ENCODE results near the gene TMEM255B. TPM values are rescaled to one million over a fixed set of nuclear protein-coding genes. Genes with fewer than 3 reads are reported as not detected.

The TMEM255B gene
- total and polyA plus RNA-seq, 5 donors, result 6.2 to 9.9 (median 8.8) TPM

DNA sequence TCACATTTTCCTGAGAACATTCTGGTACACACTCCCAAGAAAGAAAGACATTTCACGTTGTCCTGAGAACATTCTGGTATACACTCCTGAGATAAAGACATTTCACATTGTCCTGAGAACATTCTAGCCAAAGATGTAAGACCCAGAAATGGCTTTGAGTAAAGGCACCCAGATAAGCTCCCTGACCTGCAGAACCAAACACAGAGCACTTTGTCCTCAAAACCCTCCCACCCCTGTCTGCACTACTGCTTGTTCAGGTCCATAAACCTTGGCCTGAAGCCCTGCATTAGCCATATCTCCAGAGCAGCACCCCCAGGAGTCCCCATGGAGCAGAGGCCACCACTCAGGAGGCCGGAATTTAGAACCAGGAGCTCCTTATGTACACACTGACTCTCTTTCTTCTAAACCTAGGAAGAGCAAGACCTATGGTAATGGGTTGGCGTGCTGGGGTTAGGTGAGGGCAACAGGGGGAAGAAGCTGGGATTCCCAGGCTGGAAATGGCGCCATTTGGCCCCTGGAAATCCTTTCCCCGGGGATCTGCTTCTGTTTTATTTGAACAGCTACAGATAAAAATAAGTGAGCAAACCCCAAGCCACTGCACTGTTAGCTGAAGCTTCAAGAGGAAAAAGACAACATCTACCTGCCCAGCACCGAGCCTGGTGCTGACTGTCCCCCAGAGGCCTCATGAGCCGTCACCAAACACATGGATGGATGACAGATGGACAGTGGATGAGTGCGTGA lies 91.1 kb downstream of the TMEM255B start:
- H3K9me3 ChIP-seq (ENCODE audit: control insufficient read depth, low read length), result no peaks in the 10 kb centered on the region
- peaks cover 30% of the 10 kb centered on the region for H3K4me1 ChIP-seq (ENCODE audit: control insufficient read depth, insufficient read depth, low read length)
- peak in 1 of 3 donors; percentile 23 for DNase-seq
- WGBS, result 88% methylated on average over 8 of the region's 8 CpGs
- intact Hi-C loops (cut with DNase I), result loop anchor here in 1 of 4 donors (2.0 kb wide), 1 partner anchor 41 kb away; no protein-coding TSS in a partner anchor
- H3K27ac ChIP-seq (ENCODE audit: low read length), result no peak overlapping the region
- no peak for ATAC-seq
- H3K27me3 ChIP-seq (ENCODE audit: control insufficient read depth, insufficient read depth), result no peaks in the 10 kb centered on the region
- H3K4me3 ChIP-seq (ENCODE audit: low read length), result no peak overlapping the region

DNA sequence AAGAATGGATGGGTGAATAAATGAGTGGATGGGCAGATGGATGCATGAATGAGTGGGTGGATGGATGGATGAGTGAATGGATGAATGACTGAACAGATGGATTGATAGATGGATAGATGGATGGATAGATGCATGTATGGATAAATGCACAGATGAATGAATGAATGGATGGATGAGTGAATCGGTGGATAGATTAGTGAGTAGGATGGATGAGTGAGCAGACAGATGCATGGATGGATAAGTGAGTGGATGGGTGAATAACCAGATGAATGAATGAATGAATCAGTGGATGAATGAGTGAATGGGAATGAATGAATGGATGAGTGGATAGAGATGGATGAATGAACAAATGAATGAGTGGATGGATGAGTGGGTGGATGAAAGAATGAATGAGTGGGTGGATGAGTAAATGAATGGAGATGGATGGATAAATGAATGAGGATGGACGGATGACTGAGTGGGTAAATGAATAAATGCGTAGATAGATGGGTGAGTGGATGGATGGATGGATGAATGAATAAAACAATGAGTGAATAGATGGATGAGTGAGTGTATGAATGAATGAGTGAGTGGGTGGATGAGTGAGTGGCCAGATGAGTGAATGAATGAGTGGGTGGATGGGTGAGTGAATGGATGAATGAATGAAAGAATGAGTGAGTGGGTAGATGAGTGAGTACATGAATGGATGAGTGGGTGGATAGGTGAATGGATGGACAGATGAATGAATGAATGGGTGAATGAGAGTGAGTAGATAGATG lies 91.9 kb downstream of the TMEM255B start:
- no peak overlapping the region for H3K4me3 ChIP-seq (ENCODE audit: low read length)
- DNase-seq, result no peak
- intact Hi-C loops (cut with DNase I), result loop anchor here in 1 of 4 donors (2.0 kb wide), 1 partner anchor 42 kb away; no protein-coding TSS in a partner anchor
- H3K27me3 ChIP-seq (ENCODE audit: control insufficient read depth, insufficient read depth), result no peaks in the 10 kb centered on the region
- no peak for ATAC-seq
- H3K27ac ChIP-seq (ENCODE audit: low read length), result no peak overlapping the region
- WGBS, result 99% methylated on average over 3 of the region's 3 CpGs
- peaks cover 31% of the 10 kb centered on the region for H3K4me1 ChIP-seq (ENCODE audit: control insufficient read depth, insufficient read depth, low read length)
- H3K9me3 ChIP-seq (ENCODE audit: control insufficient read depth, low read length), result no peaks in the 10 kb centered on the region

DNA sequence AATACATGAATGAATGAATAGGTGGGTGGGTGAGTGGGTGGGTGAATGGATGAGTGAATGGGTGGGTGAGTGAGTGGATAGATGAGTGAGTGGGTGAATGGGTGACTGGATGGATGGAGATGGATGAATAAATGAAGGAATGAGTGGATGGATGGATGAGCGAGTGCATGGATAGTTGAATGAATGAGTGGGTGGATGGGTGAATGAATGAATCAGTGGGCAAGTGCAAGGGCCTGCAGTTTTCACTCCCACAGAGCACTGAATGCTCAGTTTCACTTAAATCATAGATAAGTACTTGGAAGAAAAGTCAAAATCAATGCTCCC lies 92.4 kb downstream of the TMEM255B start:
- Histone ChIP-seq H3K9me3 (ENCODE audit: control insufficient read depth, low read length) (no peaks in the 10 kb centered on the region), H3K27ac (ENCODE audit: low read length) (no peak overlapping the region), H3K27me3 (ENCODE audit: control insufficient read depth, insufficient read depth) (no peaks in the 10 kb centered on the region), H3K4me1 (ENCODE audit: control insufficient read depth, insufficient read depth, low read length) (peaks cover 31% of the 10 kb centered on the region), H3K4me3 (ENCODE audit: low read length) (no peak overlapping the region)
- ATAC-seq, result no peak
- intact Hi-C loops (cut with DNase I), result loop anchor here in 1 of 4 donors (2.0 kb wide), 1 partner anchor 43 kb away; no protein-coding TSS in a partner anchor
- WGBS, result 90% methylated on average over 1 of the region's 1 CpG
- DNase-seq, result no peak

DNA sequence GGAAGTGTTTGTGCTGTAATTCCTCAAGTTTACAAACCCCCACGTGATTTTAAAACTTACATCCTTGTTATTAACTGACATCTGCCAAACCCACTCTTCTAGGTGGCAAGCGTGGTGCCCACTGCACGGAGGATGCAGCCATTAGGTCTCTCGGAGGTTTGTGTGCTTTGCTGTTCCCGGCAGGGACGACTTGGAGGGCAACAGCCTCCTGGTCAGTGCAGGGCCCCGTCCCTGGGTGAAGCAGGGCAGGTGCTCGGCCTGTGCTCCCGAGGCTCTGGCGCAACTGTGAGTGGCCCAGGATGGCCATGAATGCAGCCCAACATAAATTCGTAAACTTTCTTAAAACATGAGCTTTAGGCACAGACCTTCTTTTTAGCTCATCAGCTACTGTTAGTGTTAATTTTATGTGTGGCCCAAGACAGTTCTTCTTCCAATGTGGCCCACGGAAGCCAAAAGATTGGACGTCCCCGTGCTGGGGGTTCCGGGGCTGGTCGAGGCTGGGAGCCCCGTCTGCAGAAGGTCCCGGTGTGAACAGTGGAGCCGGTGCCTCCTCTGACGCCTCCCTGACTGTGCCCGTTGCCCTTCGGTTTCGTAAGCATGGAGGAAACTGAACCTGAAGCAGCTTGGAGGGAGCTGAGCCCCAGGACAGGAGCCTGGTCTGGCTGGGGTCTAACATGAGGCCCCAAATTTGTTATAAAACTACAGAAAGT lies 93.0 kb downstream of the TMEM255B start:
- intact Hi-C loops (cut with DNase I), result loop anchor here in 1 of 4 donors (2.0 kb wide), 1 partner anchor 43 kb away; no protein-coding TSS in a partner anchor
- Histone ChIP-seq H3K27ac (ENCODE audit: low read length) (no peak overlapping the region), H3K4me1 (ENCODE audit: control insufficient read depth, insufficient read depth, low read length) (peaks cover 31% of the 10 kb centered on the region), H3K4me3 (ENCODE audit: low read length) (no peak overlapping the region), H3K27me3 (ENCODE audit: control insufficient read depth, insufficient read depth) (no peaks in the 10 kb centered on the region), H3K9me3 (ENCODE audit: control insufficient read depth, low read length) (no peaks in the 10 kb centered on the region)
- 82% methylated on average over 23 of the region's 23 CpGs for WGBS
- ATAC-seq (no peak), DNase-seq (peak in 1 of 3 donors; percentile 31)

DNA sequence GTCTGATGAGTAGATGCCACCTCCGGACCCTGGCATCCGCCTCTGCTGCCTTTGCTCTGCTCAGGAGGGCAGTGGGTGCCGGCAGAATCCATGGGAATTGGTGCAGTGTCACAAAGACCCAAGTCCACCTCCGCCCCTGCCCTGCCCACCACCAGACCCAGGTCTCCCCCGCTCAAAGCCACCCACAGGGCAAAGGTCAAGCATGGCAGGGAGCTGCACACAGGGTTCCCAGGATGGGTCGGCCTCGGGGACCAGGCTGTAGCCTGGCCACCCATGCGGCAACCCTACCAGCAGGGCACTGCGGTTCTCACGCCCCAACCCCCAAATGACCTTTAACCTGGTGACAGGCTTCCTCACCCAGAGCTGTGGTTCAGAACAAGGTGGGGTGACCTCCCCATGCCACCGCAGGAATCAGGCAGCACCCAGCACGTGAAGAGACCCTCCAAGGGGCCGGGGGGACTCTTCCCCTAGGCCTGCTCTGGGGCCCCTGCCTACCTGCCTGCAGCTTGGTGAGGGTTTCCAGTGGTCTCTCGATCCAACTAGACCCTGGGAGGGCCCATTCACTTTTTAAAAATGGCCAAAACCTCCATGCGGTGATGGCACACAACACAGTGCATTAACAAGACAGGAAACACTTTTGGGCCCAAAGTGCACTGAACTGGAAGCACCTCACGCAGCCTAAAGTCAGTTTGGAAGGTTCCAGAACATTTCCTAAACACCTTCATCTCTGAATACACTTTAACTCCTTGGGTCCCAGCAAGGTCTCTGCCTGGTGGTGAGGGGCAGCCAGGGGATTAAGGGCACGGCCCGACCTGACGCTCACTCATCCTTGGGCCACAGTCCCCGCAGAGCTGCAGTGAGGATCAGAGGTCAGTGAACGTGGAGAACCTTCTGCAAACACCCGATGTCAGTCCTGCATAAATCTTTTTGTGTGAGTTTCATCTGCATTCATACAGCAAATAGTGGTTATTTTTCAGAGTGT lies 93.8 kb downstream of the TMEM255B start:
- Histone ChIP-seq H3K27ac (ENCODE audit: low read length) (no peak overlapping the region), H3K4me3 (ENCODE audit: low read length) (no peak overlapping the region), H3K4me1 (ENCODE audit: control insufficient read depth, insufficient read depth, low read length) (peaks cover 31% of the 10 kb centered on the region), H3K27me3 (ENCODE audit: control insufficient read depth, insufficient read depth) (no peaks in the 10 kb centered on the region), H3K9me3 (ENCODE audit: control insufficient read depth, low read length) (no peaks in the 10 kb centered on the region)
- 75% methylated on average over 22 of the region's 22 CpGs for whole genome bisulfite sequencing
- no peak for ATAC-seq
- DNase-seq, result peak in 2 of 3 donors; percentile 49 to 53
- intact Hi-C loops (cut with DNase I), result no loop called here

DNA sequence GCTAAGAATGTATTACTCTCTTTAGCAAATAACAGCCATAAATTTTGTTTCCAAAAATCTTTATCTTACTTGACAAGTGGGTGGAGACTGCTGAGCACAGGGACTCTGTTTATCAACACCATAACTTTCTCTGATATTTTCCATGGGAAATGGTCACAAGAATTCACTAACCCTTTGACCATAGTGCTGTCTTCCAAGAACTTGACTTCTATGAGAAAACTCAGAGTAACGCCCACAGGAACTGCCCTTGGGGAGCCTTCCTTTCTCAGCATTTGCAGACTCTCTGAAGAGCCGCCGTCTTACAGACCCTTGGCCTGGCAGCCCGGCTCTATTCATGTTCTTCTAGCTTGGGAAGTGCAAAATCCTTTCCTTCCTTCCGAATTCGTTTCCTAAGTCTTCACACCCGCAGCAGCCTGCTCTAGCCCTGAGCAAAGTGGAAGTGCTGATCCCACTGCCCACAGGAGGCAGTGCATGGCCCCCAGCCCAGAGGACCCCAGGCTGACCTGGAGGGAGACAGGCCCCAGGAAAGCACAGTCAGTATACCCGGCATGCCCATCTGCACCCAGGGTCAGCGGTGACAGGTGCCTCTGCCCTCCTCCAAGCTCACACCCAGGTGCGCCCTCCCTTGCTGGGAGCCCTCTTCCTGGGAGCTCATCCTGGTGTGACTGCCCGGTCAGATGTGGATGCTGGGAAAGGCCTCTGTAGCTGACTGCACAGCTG lies 94.7 kb downstream of the TMEM255B start:
- no peaks in the 10 kb centered on the region for H3K9me3 ChIP-seq (ENCODE audit: control insufficient read depth, low read length)
- 35% methylated on average over 11 of the region's 11 CpGs for WGBS
- H3K4me3 ChIP-seq (ENCODE audit: low read length), result no peak overlapping the region
- intact Hi-C loops (cut with DNase I), result no loop called here
- DNase-seq (peak in 2 of 3 donors; percentile 63 to 76), ATAC-seq (peak; percentile 57 to 72)
- H3K4me1 ChIP-seq (ENCODE audit: control insufficient read depth, insufficient read depth, low read length), result peaks cover 27% of the 10 kb centered on the region
- H3K27ac ChIP-seq (ENCODE audit: low read length), result peak overlapping the region; percentile 26
- H3K27me3 ChIP-seq (ENCODE audit: control insufficient read depth, insufficient read depth), result no peaks in the 10 kb centered on the region

DNA sequence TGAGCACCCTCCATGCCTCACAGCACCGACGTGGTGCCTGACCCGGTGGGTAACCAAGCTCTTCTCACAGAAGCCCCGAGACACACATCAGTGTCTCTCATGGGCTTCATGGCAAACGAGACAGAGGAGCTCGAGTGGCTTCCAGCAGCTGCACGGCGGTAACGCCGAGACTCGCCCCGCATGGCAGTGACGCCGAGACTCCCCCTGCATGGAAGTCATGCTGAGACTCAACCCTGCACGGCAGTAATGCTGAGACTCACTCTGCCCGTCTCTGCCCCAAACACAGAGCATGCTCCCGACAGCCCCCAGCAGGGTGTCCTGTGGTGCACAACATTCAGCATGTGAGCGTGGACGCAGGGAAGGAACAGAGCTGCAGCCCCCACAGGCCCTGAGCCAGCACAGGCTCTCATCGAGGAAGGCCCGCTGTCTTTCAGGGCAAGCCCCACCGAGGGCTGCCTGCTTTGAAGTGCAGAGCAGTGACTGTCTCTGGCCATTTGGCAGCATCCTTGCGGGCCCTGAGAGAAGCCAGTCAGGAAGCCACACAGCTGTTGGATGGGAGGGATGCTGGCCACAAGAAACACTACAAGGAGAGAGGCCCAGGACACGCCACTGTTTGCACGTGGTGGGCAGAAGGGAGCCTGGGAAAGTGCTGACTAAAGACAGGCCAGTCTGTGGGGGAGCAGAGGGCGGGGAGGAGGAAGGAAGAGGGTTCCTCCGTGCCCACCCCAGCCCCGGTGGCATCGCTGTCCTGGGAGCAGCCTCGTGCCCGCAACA lies 95.4 kb downstream of the TMEM255B start:
- WGBS, result 38% methylated on average over 31 of the region's 31 CpGs
- no peaks in the 10 kb centered on the region for H3K27me3 ChIP-seq (ENCODE audit: control insufficient read depth, insufficient read depth)
- ATAC-seq, result peak; percentile 22 to 36
- H3K9me3 ChIP-seq (ENCODE audit: control insufficient read depth, low read length), result no peaks in the 10 kb centered on the region
- H3K4me1 ChIP-seq (ENCODE audit: control insufficient read depth, insufficient read depth, low read length), result peaks cover 25% of the 10 kb centered on the region
- DNase-seq, result peak; percentile 26 to 79 (median 72)
- intact Hi-C loops (cut with DNase I), result no loop called here
- no peak overlapping the region for H3K4me3 ChIP-seq (ENCODE audit: low read length)
- H3K27ac ChIP-seq (ENCODE audit: low read length), result no peak overlapping the region

DNA sequence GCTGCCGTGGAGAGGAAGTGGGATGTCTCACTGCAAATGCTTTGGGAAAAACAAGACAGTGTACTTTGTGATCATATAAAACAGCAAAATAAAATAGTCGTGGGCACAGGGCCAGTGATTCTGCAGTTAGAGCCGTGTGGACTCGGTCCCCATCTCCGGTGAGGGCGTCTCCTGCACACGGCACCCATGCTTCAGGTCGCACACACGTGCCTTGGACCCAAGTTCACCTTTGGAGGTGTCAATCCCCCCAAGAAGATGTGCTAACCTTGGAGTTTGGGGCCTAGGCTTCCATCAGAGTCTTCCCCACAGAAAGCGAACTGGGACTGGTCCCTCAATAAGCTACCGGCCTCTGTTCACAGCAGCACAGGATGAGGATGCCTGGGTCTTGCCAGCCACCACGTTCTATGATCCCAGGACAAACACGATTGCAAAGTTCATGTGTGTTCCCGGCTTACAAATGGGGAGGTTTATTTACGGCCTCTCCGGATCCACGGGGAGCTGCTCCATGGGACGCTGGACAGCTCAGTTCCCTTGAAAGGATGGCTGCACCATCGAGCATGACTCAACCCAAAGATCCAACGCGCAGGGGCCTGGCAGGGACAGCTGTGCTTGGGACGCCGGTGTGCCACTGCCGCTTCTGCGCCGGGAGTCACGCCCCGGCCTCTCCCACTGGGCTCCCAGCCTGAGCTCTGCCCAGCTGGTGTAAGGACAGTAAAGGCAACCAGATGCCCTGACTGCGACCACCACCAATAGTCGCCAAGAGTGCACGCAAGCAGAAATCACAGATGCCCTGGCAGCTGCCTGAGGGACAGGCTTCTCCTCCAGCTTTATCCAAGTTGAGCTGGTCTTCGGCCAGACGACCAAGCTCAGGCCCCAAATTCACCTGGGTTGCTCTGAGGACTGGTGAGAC lies 96.2 kb downstream of the TMEM255B start:
- ATAC-seq, result peak; percentile 42
- Histone ChIP-seq H3K4me1 (ENCODE audit: control insufficient read depth, insufficient read depth, low read length) (peaks cover 25% of the 10 kb centered on the region), H3K27ac (ENCODE audit: low read length) (peak overlapping the region; percentile 19), H3K9me3 (ENCODE audit: control insufficient read depth, low read length) (no peaks in the 10 kb centered on the region), H3K4me3 (ENCODE audit: low read length) (no peak overlapping the region), H3K27me3 (ENCODE audit: control insufficient read depth, insufficient read depth) (no peaks in the 10 kb centered on the region)
- DNase-seq, result peak in 2 of 3 donors; percentile 33 to 74
- 69% methylated on average over 33 of the region's 33 CpGs for WGBS
- intact Hi-C loops (cut with DNase I), result no loop called here

Data from right cardiac atrium (tissue), 5 donors.